Measurements from ENCODE around the gene AK8. TPM values are rescaled to one million over a fixed set of nuclear protein-coding genes. Genes with fewer than 3 reads are reported as not detected.
A peak's percentile ranks its signal among the peaks of the same experiment; 100 is the strongest.
"Not testable (repeated sequence)": the region's sequence is repeated elsewhere in the genome, so short reads cannot be mapped to it uniquely, and the experiment has no call there.

The AK8 gene
- polyA plus RNA-seq, 3 donors, result 0.08 TPM; not detected in 2

- Histone ChIP-seq H3K4me2 (replicated peaks; ENCODE audit: extremely low read depth, low read length, poor library complexity, severe bottlenecking) (no peak overlapping the region), H3K4me1 (ENCODE audit: control insufficient read depth in 1 of 2, insufficient read depth in 2 of 2, low read length in 2 of 2) (no peaks in the 10 kb centered on the region), H3K36me3 (replicated peaks in 1 of 2; ENCODE audit: control insufficient read depth in 1 of 2, insufficient read depth in 2 of 2, low read length in 2 of 2) (no peaks in the 10 kb centered on the region), H3K9ac (ENCODE audit: insufficient read depth, low read length, poor library complexity, severe bottlenecking) (no peak overlapping the region), H3K9me3 (replicated peaks in 1 of 2; ENCODE audit: control insufficient read depth in 1 of 2, insufficient read depth in 1 of 2, low read length in 2 of 2) (no peaks in the 10 kb centered on the region), H2AFZ (ENCODE audit: insufficient read depth, low read depth, low read length, poor library complexity, severe bottlenecking) (no peak overlapping the region), H4K20me1 (ENCODE audit: insufficient read depth, low read length) (no peaks in the 10 kb centered on the region), H3K79me2 (ENCODE audit: insufficient read depth, low read length) (no peaks in the 10 kb centered on the region), H3K27me3 (ENCODE audit: control insufficient read depth in 2 of 2, insufficient read depth in 2 of 2, low read length in 2 of 2) (peaks cover 0 to 4% of the 10 kb centered on the region in 2 donors), H3K27ac (ENCODE audit: low read depth in 1 of 2, low read length in 2 of 2) (no peak overlapping the region), H3K4me3 (replicated peaks in 1 of 3; ENCODE audit: low read depth in 2 of 3, low read length in 3 of 3) (no peak overlapping the region)
- DNase-seq, result no peak
- intact Hi-C loops (cut with micrococcal nuclease), result no loop called here
- Mint-ChIP-seq H3K27me3 (ENCODE audit: low read depth in 3 of 3) (peaks cover 9 to 15% (median 10%) of the 10 kb centered on the region in 3 donors), H3K36me3 (no peaks in the 10 kb centered on the region), H3K9me3 (peaks cover 0 to 2% (median 0%) of the 10 kb centered on the region in 7 donors), H3K4me3 (no peak overlapping the region), H3K4me1 (no peaks in the 10 kb centered on the region), H3K27ac (no peak overlapping the region)
- 88% methylated on average over 3 of the region's 5 CpGs for WGBS (ENCODE audit: insufficient coverage)
- TF ChIP-seq, protein P1, sequence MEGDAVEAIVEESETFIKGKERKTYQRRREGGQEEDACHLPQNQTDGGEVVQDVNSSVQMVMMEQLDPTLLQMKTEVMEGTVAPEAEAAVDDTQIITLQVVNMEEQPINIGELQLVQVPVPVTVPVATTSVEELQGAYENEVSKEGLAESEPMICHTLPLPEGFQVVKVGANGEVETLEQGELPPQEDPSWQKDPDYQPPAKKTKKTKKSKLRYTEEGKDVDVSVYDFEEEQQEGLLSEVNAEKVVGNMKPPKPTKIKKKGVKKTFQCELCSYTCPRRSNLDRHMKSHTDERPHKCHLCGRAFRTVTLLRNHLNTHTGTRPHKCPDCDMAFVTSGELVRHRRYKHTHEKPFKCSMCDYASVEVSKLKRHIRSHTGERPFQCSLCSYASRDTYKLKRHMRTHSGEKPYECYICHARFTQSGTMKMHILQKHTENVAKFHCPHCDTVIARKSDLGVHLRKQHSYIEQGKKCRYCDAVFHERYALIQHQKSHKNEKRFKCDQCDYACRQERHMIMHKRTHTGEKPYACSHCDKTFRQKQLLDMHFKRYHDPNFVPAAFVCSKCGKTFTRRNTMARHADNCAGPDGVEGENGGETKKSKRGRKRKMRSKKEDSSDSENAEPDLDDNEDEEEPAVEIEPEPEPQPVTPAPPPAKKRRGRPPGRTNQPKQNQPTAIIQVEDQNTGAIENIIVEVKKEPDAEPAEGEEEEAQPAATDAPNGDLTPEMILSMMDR (IDR thresholded peaks at IDR 0.05), result no peak
Observed at GRCh38 chr9:132712753-132713152, 165.3 kb downstream of the AK8 start.

DNA sequence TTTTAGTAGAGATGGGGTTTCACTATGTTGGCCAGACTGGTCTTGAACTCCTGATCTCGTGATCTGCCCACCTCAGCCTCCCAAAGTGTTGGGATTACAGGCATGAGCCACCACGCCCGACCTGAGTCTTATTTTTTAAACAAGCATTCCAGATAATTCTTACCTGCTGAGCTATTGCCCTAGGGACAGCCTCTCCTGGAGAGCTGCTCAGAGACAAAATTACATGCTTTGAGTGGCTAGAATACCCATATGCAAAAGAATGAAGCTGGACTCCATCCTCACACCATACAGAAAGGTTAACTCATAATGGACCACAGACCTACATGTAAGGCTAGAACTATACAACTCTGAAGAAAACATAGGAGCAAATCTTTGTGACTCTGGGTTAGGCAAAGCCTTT lies 166.2 kb downstream of the AK8 start:
- no peaks in the 10 kb centered on the region for H3K4me1 Mint-ChIP-seq
- 100% methylated on average over 2 of the region's 3 CpGs for WGBS (ENCODE audit: insufficient coverage)
- no peak overlapping the region for H3K9ac ChIP-seq (ENCODE audit: insufficient read depth, low read length, poor library complexity, severe bottlenecking)

GRCh38 chr9:132711152-132711551 lies 166.9 kb downstream of the AK8 start:
- DNase-seq; H3K9ac ChIP-seq (ENCODE audit: insufficient read depth, low read length, poor library complexity, severe bottlenecking); H3K9me3 ChIP-seq (replicated peaks in 1 of 2; ENCODE audit: control insufficient read depth in 1 of 2, insufficient read depth in 1 of 2, low read length in 2 of 2); H2AFZ ChIP-seq (ENCODE audit: insufficient read depth, low read depth, low read length, poor library complexity, severe bottlenecking); H3K36me3 Mint-ChIP-seq; H3K79me2 ChIP-seq (ENCODE audit: insufficient read depth, low read length); H3K36me3 ChIP-seq (replicated peaks in 1 of 2; ENCODE audit: control insufficient read depth in 1 of 2, insufficient read depth in 2 of 2, low read length in 2 of 2); intact Hi-C loops (cut with micrococcal nuclease); H3K4me3 ChIP-seq (replicated peaks in 1 of 3; ENCODE audit: low read depth in 2 of 3, low read length in 3 of 3); H3K4me1 ChIP-seq (ENCODE audit: control insufficient read depth in 1 of 2, insufficient read depth in 2 of 2, low read length in 2 of 2); H3K4me3 Mint-ChIP-seq; H4K20me1 ChIP-seq (ENCODE audit: insufficient read depth, low read length); H3K27me3 ChIP-seq (ENCODE audit: control insufficient read depth in 2 of 2, insufficient read depth in 2 of 2, low read length in 2 of 2); H3K4me2 ChIP-seq (replicated peaks; ENCODE audit: extremely low read depth, low read length, poor library complexity, severe bottlenecking); H3K27me3 Mint-ChIP-seq (ENCODE audit: low read depth in 3 of 3); H3K9me3 Mint-ChIP-seq; H3K27ac ChIP-seq (ENCODE audit: low read depth in 1 of 2, low read length in 2 of 2); H3K4me1 Mint-ChIP-seq: not testable (repeated sequence)
- peak overlapping the region in 1 of 7 donors; percentile 20 for H3K27ac Mint-ChIP-seq
- WGBS (ENCODE audit: insufficient coverage), result no CpG with 5 or more reads among the region's 5 CpGs

More for the DNA sequence above, 166.2 kb downstream of the AK8 start:
- H3K36me3 Mint-ChIP-seq, result no peaks in the 10 kb centered on the region
- Histone ChIP-seq H3K9me3 (replicated peaks in 1 of 2; ENCODE audit: control insufficient read depth in 1 of 2, insufficient read depth in 1 of 2, low read length in 2 of 2) (no peaks in the 10 kb centered on the region), H4K20me1 (ENCODE audit: insufficient read depth, low read length) (no peaks in the 10 kb centered on the region), H2AFZ (ENCODE audit: insufficient read depth, low read depth, low read length, poor library complexity, severe bottlenecking) (no peak overlapping the region), H3K79me2 (ENCODE audit: insufficient read depth, low read length) (no peaks in the 10 kb centered on the region), H3K4me1 (ENCODE audit: control insufficient read depth in 1 of 2, insufficient read depth in 2 of 2, low read length in 2 of 2) (no peaks in the 10 kb centered on the region), H3K27ac (ENCODE audit: low read depth in 1 of 2, low read length in 2 of 2) (no peak overlapping the region), H3K4me3 (replicated peaks in 1 of 3; ENCODE audit: low read depth in 2 of 3, low read length in 3 of 3) (no peak overlapping the region), H3K4me2 (replicated peaks; ENCODE audit: extremely low read depth, low read length, poor library complexity, severe bottlenecking) (no peak overlapping the region), H3K36me3 (replicated peaks in 1 of 2; ENCODE audit: control insufficient read depth in 1 of 2, insufficient read depth in 2 of 2, low read length in 2 of 2) (no peaks in the 10 kb centered on the region), H3K27me3 (ENCODE audit: control insufficient read depth in 2 of 2, insufficient read depth in 2 of 2, low read length in 2 of 2) (no peaks in the 10 kb centered on the region)
- peaks cover 1 to 6% (median 5%) of the 10 kb centered on the region in 3 donors for H3K27me3 Mint-ChIP-seq (ENCODE audit: low read depth in 3 of 3)
- no peak overlapping the region for H3K4me3 Mint-ChIP-seq
- intact Hi-C loops (cut with micrococcal nuclease), result no loop called here
- TF ChIP-seq, protein P1 (IDR thresholded peaks at IDR 0.05), result no peak
- no peak for DNase-seq
- no peak overlapping the region for H3K27ac Mint-ChIP-seq
- H3K9me3 Mint-ChIP-seq, result no peaks in the 10 kb centered on the region
